K562 (cell line): ENCODE data around the gene AKT1S1. TPM values are rescaled to one million over a fixed set of nuclear protein-coding genes. Genes with fewer than 3 reads are reported as not detected.

Experiments used
- HIVEP1 ChIP-seq: fragments of 250-450 bp; sonication (Bioruptor Pico); IDR thresholded peaks from 2 replicates; pipeline ENCODE4 v1.4.0; 2020; ENCODE audit warnings: mild to moderate bottlenecking
- HNRNPLL ChIP-seq: fragments of 200-400 bp; formaldehyde crosslinking; IDR thresholded peaks from 2 replicates; pipeline ENCODE4 v1.6.1; 2017; ENCODE audit warnings: low read length, low read depth, mild to moderate bottlenecking; ENCODE audit not compliant: poor library complexity, severe bottlenecking
- HOMEZ ChIP-seq: fragments of 250-450 bp; sonication (Bioruptor Pico); IDR thresholded peaks from 2 replicates; pipeline ENCODE4 v1.4.0; 2020; ENCODE audit warnings: mild to moderate bottlenecking, moderate library complexity
- HOXB6 ChIP-seq: fragments of 250-450 bp; sonication (Bioruptor Pico); IDR thresholded peaks from 2 replicates; pipeline ENCODE4 v1.5.1; 2022; ENCODE audit warnings: mild to moderate bottlenecking, borderline replicate concordance
- MECOM ChIP-seq: fragments of 250-450 bp; sonication (Bioruptor Pico); IDR thresholded peaks from 2 replicates; pipeline ENCODE4 v1.8.0; 2022; ENCODE audit warnings: inconsistent platforms
- MEF2A ChIP-seq: IDR thresholded peaks from 2 replicates; pipeline ENCODE4 v1.6.1; 2011; ENCODE audit warnings: low read depth, mild to moderate bottlenecking, low read length, moderate library complexity; ENCODE audit not compliant: control insufficient read depth
- NR4A1 ChIP-seq, 2 experiments: fragments of 250-450 bp in 1 of 2; fragments of 450-650 bp in 1 of 2; sonication (Bioruptor Pico) in 1 of 2; IDR thresholded peaks; 2 replicates each; pipeline versions ENCODE4 v1.4.0 to v1.6.1; 2016 to 2020; ENCODE audit warnings: mild to moderate bottlenecking in 2 of 2, missing compliant biosample characterization in 1 of 2, missing genetic modification characterization in 1 of 2, moderate library complexity in 1 of 2
- POLR2AphosphoS5 ChIP-seq: IDR thresholded peaks from 2 replicates; pipeline ENCODE4 v1.6.1; 2011; ENCODE audit warnings: mild to moderate bottlenecking, low read depth, low read length, moderate library complexity; ENCODE audit not compliant: control insufficient read depth, insufficient read depth
- SMAD4 ChIP-seq: fragments of 250-450 bp; sonication (Bioruptor Pico); conservative IDR thresholded peaks from 2 replicates; pipeline ENCODE4 v1.8.0; 2021; ENCODE audit warnings: inconsistent platforms, mild to moderate bottlenecking, moderate library complexity
- SRF ChIP-seq, 2 experiments: fragments of 250-450, 450-650 bp in 1 of 2; sonication (Bioruptor Pico) in 1 of 2; sonication (generic) in 1 of 2; formaldehyde crosslinking; IDR thresholded peaks; 2 replicates each; pipeline versions ENCODE4 v1.5.0 to v1.5.1; 2020 to 2022; ENCODE audit warnings: mild to moderate bottlenecking in 1 of 2, missing genetic modification reagents in 1 of 2
- TCF15 ChIP-seq: fragments of 250-450 bp; sonication (Bioruptor Pico); IDR thresholded peaks from 2 replicates; pipeline ENCODE4 v1.8.0; 2022; ENCODE audit warnings: moderate library complexity, mild to moderate bottlenecking, inconsistent platforms
- USF1 ChIP-seq: sonication (generic); formaldehyde crosslinking; IDR thresholded peaks from 2 replicates; pipeline ENCODE4 v1.9.0; 2022; ENCODE audit warnings: mild to moderate bottlenecking, missing genetic modification reagents
- ZBTB5 ChIP-seq: fragments of 450-650 bp; IDR thresholded peaks from 2 replicates; pipeline ENCODE4 v1.6.1; 2017; ENCODE audit warnings: antibody characterized with exemption
- ZNF165 ChIP-seq: fragments of 250-450 bp; sonication (Bioruptor Pico); IDR thresholded peaks from 2 replicates; pipeline ENCODE4 v1.4.0; 2020; ENCODE audit warnings: borderline replicate concordance
- ZNF76 ChIP-seq: fragments of 250-450 bp; sonication (Bioruptor Pico); IDR thresholded peaks from 2 replicates; pipeline ENCODE4 v1.4.0; 2020; ENCODE audit warnings: mild to moderate bottlenecking, moderate library complexity, borderline replicate concordance
- polyA plus RNA-seq, 8 experiments: library from polyadenylated mRNA; depleted of rRNA in 4 of 8; stranded (reverse) in 5 of 8; unstranded in 3 of 8; fragments of >200 nt; fragmentation: Nextera tagmentation in 2 of 8; fragmentation: Illumina TruSeq in 1 of 8; extraction: Ambion mirVana in 2 of 8; extraction: Trizol in 1 of 8; gene quantifications; 2 replicates each; pipeline versions ENCODE4 v1.2.1 to v1.2.3, GENCODE V29; 2011 to 2014; ENCODE audit warnings: inconsistent platforms in 1 of 8, missing spikeins in 1 of 8
- total RNA-seq, 7 experiments: library from RNA; depleted of rRNA in 6 of 7; stranded (reverse); fragments of >200 nt in 6 of 7; fragmentation: Illumina TruSeq in 2 of 7; extraction: Trizol in 2 of 7; gene quantifications; 2 replicates each; pipeline versions ENCODE4 v1.2.1 to v1.2.3, GENCODE V29; 2011 to 2021; ENCODE audit warnings: low replicate concordance in 1 of 7

The AKT1S1 gene
- total and polyA plus RNA-seq, 9 of the 15 experiments (the other 6 are each of a cell fraction or from before 2014, with no cell fraction given), result 1.2 to 50.3 (median 17.1) TPM

- TF ChIP-seq HOMEZ (CRISPR knock-in tag), result 0 out of 2 replicates have a peak, but pooled peaks have one; percentile 53
- peak; percentile 32 for TF ChIP-seq MECOM (CRISPR knock-in tag)
- 0 out of 2 replicates have a peak, but pooled peaks have one; percentile 25 for TF ChIP-seq HIVEP1 (CRISPR knock-in tag)
- no peak for TF ChIP-seq HNRNPLL
- TF ChIP-seq ZBTB5, result no peak
- TF ChIP-seq ZNF76 (CRISPR knock-in tag), result 0 out of 2 replicates have a peak, but pooled peaks have one; percentile 7
- 0 out of 2 replicates have a peak, but pooled peaks have one; percentile 14 for TF ChIP-seq USF1 (CRISPR knock-in tag)
- no peak for TF ChIP-seq MEF2A
- peak; percentile 69; the same call in 1 of the 2 replicates for TF ChIP-seq ZNF165 (CRISPR knock-in tag)
- 0 out of 2 replicates have a peak, but pooled peaks have one; percentile 9 for TF ChIP-seq NR4A1 (CRISPR knock-in tag; IDR thresholded peaks at IDR 0.05)
- no peak for TF ChIP-seq NR4A1 (tag; IDR thresholded peaks at IDR 0.05)
- 0 out of 2 replicates have a peak, but pooled peaks have one; percentile 12 for TF ChIP-seq TCF15
- no peak for TF ChIP-seq HOXB6 (CRISPR knock-in tag)
- peak; percentile 15; the same call in 1 of the 2 replicates for TF ChIP-seq POLR2AphosphoS5
- 0 out of 4 replicates have a peak, but pooled peaks of 1 of the 2 experiments have one; percentile 11 for TF ChIP-seq SRF (CRISPR knock-in tag; IDR thresholded peaks at IDR 0.05)
- peak; percentile 9 for TF ChIP-seq SMAD4
Measured at GRCh38 chr19:49923055-49924003, 46.2 kb upstream of the AKT1S1 start (continued).
